Measurements from ENCODE around the gene ZGRF1. TPM values are rescaled to one million over a fixed set of nuclear protein-coding genes. Genes with fewer than 3 reads are reported as not detected.

Gene ZGRF1
- polyA plus RNA-seq, 2 of the 4 experiments (the other 2 are of a cell fraction) = 5.4 to 7.4 TPM

- DNase-seq (ENCODE audit: low read depth in 1 of 2, low spot score in 1 of 2) (peak in 1 of 2 experiments; percentile 27), ATAC-seq (peak; percentile 57 to 76), FAIRE-seq (no peak)
- Histone ChIP-seq H3K9me3 (peaks cover 12% of the 10 kb centered on the region), H3K4me2 (peak overlapping the region; percentile 100), H3K27ac (no peak overlapping the region), H3K4me1 (peaks cover 22% of the 10 kb centered on the region; the same call in 2 of the 3 replicates), H3K4me3 (peak overlapping the region; percentile 59)
- CTCF ChIA-PET = interaction anchor here (0.6 to 1.5 kb wide), 2 partner anchors 9 to 90 kb away, joined by 3 to 6 read pairs; no protein-coding TSS in a partner anchor
- 0% methylated on average over 11 of the region's 96 CpGs for WGBS (ENCODE audit: missing lambda C conversion rate)
- TF ChIP-seq ZC3H11A (IDR thresholded peaks at IDR 0.05) (no peak), CHD4 (IDR thresholded peaks at IDR 0.05; ENCODE audit: borderline replicate concordance) (no peak), E2F6 (IDR thresholded peaks at IDR 0.05; ENCODE audit: borderline replicate concordance, low read depth) (peak; percentile 42; the same call in 1 of the 2 replicates), HDAC2 (IDR thresholded peaks at IDR 0.05) (peak; percentile 67; the same call in 1 of the 2 replicates), KDM5A (IDR thresholded peaks at IDR 0.05) (no peak), RAD21 (conservative IDR thresholded peaks at IDR 0.05 in 1 of 2, IDR thresholded peaks at IDR 0.05 in 1 of 2) (no peak), MAFK (IDR thresholded peaks at IDR 0.05; ENCODE audit: partially characterized antibody) (no peak), RNF2 (IDR thresholded peaks at IDR 0.05; ENCODE audit: borderline replicate concordance, low read depth) (peak; percentile 79; the same call in 1 of the 2 replicates)
- POLR2A ChIA-PET = no interaction called here
Observed at GRCh38 chr4:112515198-112516065, 121.3 kb downstream of the ZGRF1 start.

DNA sequence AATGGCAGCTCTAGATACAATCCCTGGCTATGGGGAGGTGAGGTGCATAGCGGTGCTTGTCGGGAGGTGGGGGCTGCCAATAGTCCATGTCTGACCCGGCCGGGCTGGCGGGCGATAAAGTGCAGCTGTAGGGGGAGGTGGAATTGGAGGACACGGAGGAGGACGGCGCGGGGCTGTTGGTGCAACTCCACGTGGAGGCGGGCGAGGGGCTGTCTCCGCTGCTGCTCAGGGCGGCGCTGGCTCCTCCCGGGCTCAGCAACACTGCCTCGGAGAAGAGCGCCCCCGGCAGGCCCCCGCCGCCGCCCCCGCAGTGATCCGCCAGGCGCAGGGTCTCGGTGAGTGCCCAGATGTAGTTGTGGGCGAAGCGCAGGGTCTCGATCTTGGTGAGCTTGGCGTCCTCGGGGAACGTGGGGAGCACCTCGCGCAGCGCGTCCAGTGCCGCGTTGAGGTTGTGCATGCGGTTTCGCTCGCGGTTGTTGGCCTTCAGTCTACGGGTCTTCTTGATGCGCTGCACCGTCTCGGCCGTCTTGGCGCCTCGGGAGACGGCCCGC is 122.0 kb downstream of the ZGRF1 start:
- Histone ChIP-seq H3K27ac (no peak overlapping the region), H3K4me1 (peaks cover 24% of the 10 kb centered on the region; the same call in 2 of the 3 replicates), H3K4me2 (peak overlapping the region; percentile 100), H3K4me3 (peak overlapping the region; percentile 59), H3K9me3 (peaks cover 6% of the 10 kb centered on the region)
- ChIA-PET CTCF (interaction anchor here (0.6 to 1.5 kb wide), 3 partner anchors 10 to 90 kb away, joined by 3 to 6 read pairs (median 3); no protein-coding TSS in a partner anchor), POLR2A (no interaction called here)
- TF ChIP-seq HOXB13 (CRISPR knock-in tag; IDR thresholded peaks at IDR 0.05; ENCODE audit: low read depth) (no peak), MAX (IDR thresholded peaks at IDR 0.05) (peak; percentile 70)
- WGBS (ENCODE audit: missing lambda C conversion rate) = 22% methylated on average over 7 of the region's 52 CpGs
- FAIRE-seq (no peak), ATAC-seq (peak; percentile 45 to 50; a peak in 5 of 6 replicates), DNase-seq (ENCODE audit: low read depth in 1 of 2, low spot score in 1 of 2) (peak in 1 of 2 experiments; percentile 21)

GRCh38 chr4:112513971-112514646 is 122.6 kb downstream of the ZGRF1 start:
- ChIA-PET CTCF (interaction anchor here (0.6 kb wide), 1 partner anchor 23 kb away, joined by 3 read pairs; no protein-coding TSS in a partner anchor), POLR2A (no interaction called here)
- no peak for FAIRE-seq
- ATAC-seq = no peak
- Histone ChIP-seq H3K4me1 (peaks cover 25% of the 10 kb centered on the region; the same call in 2 of the 3 replicates), H3K9me3 (no peaks in the 10 kb centered on the region), H3K4me3 (peak overlapping the region; percentile 59), H3K4me2 (peak overlapping the region; percentile 100), H3K27ac (no peak overlapping the region)
- WGBS (ENCODE audit: missing lambda C conversion rate) = 2% methylated on average over 15 of the region's 15 CpGs
- TF ChIP-seq CBX8 (IDR thresholded peaks at IDR 0.05) = 0 out of 2 replicates have a peak, but pooled peaks have one; percentile 36
- TF ChIP-seq GATA3 (IDR thresholded peaks at IDR 0.05; ENCODE audit: borderline replicate concordance) = no peak
- no peak for DNase-seq (ENCODE audit: low read depth in 1 of 2, low spot score in 1 of 2)

DNA sequence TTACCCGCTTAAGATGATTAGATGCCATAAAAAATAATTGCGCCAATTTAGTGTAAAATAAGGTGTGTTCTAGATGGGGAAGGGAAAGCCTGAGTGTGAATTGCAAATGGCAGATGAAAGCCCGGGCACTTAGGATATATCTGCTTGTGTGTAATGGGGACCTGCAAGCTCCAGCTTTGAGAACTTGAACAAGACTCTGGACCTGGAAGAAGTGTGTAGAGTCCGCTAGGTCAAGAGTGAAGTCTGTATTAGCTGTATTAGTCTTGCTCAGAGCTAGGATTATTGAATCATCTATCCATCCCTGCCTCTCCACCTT is 124.9 kb downstream of the ZGRF1 start:
- no peak for ATAC-seq
- DNase-seq (ENCODE audit: low read depth in 1 of 2, low spot score in 1 of 2) = no peak
- no peak overlapping the region for H3K4me2 ChIP-seq
- WGBS (ENCODE audit: missing lambda C conversion rate) = 96% methylated on average over 4 of the region's 4 CpGs
- no peak for TF ChIP-seq CHD4 (IDR thresholded peaks at IDR 0.05; ENCODE audit: borderline replicate concordance)
- TF ChIP-seq NFE2L2 (conservative IDR thresholded peaks at IDR 0.05; ENCODE audit: low read length) = no peak
- no peak for TF ChIP-seq FOSL2 (IDR thresholded peaks at IDR 0.05)
- no peak for TF ChIP-seq FOSL2 (CRISPR knock-in tag; IDR thresholded peaks at IDR 0.05)
- TF ChIP-seq JUN (IDR thresholded peaks at IDR 0.05) = no peak
- TF ChIP-seq EHMT2 (IDR thresholded peaks at IDR 0.05; ENCODE audit: low read depth) = no peak
- no peak for TF ChIP-seq JUNB (IDR thresholded peaks at IDR 0.05)
- TF ChIP-seq HOXA7 (CRISPR knock-in tag; IDR thresholded peaks at IDR 0.05) = no peak
- no peak for TF ChIP-seq POLR2AphosphoS2 (conservative IDR thresholded peaks at IDR 0.05; ENCODE audit: low read length)
- TF ChIP-seq HEYL (CRISPR knock-in tag; IDR thresholded peaks at IDR 0.05) = no peak
- TF ChIP-seq USF2 (IDR thresholded peaks at IDR 0.05) = no peak
- TF ChIP-seq, protein P1, sequence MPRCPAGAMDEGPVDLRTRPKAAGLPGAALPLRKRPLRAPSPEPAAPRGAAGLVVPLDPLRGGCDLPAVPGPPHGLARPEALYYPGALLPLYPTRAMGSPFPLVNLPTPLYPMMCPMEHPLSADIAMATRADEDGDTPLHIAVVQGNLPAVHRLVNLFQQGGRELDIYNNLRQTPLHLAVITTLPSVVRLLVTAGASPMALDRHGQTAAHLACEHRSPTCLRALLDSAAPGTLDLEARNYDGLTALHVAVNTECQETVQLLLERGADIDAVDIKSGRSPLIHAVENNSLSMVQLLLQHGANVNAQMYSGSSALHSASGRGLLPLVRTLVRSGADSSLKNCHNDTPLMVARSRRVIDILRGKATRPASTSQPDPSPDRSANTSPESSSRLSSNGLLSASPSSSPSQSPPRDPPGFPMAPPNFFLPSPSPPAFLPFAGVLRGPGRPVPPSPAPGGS (IDR thresholded peaks at IDR 0.05) = no peak
- TF ChIP-seq RCOR1 (IDR thresholded peaks at IDR 0.05; ENCODE audit: low read depth, low read length) = no peak
- no peak for TF ChIP-seq CBX8 (IDR thresholded peaks at IDR 0.05)
- no peak for TF ChIP-seq RFX5 (IDR thresholded peaks at IDR 0.05)
- FAIRE-seq = no peak
- POLR2A ChIA-PET = no interaction called here
- H3K4me1 ChIP-seq = peaks cover 19% of the 10 kb centered on the region; the same call in 2 of the 3 replicates
- H3K9me3 ChIP-seq = no peaks in the 10 kb centered on the region
- CTCF ChIA-PET = interaction anchor here (0.8 to 1.9 kb wide), 2 partner anchors 11 to 184 kb away, joined by 3 to 6 read pairs; no protein-coding TSS in a partner anchor
- H3K4me3 ChIP-seq = no peak overlapping the region
- no peak overlapping the region for H3K27ac ChIP-seq

Measured in A549 (cell line).